Sigmoid colon (tissue), 7 donors: Measurements from ENCODE around the gene MSH3. TPM values are rescaled to one million over a fixed set of nuclear protein-coding genes. Genes with fewer than 3 reads are reported as not detected.

Source experiments
- DNase-seq: peaks from one replicate; pipeline ENCODE4 v3.0.0-alpha.2; 2019
- H3K27ac ChIP-seq, 4 donors: fragments of 200-600 bp; sonication (generic); one replicate each; pipeline ENCODE4 v1.5.1; 2016 to 2019; ENCODE audit warnings: mild to moderate bottlenecking in 1 of 4
- H3K27me3 ChIP-seq, 3 donors: fragments of 200-600 bp; sonication (generic); one replicate each; pipeline ENCODE4 v1.5.1; 2019; ENCODE audit warnings: mild to moderate bottlenecking in 1 of 3
- H3K36me3 ChIP-seq, 4 donors: fragments of 200-600 bp; sonication (generic); one replicate each; pipeline ENCODE4 v1.5.1; 2016 to 2019
- H3K4me1 ChIP-seq, 4 donors: fragments of 200-600 bp; sonication (generic); one replicate each; pipeline ENCODE4 v1.5.1; 2017 to 2019
- H3K4me3 ChIP-seq, 4 donors: fragments of 200-600 bp; sonication (generic); one replicate each; pipeline ENCODE4 v1.5.1; 2017 to 2019; ENCODE audit warnings: mild to moderate bottlenecking in 2 of 4, moderate library complexity in 1 of 4
- H3K9me3 ChIP-seq, 4 donors: fragments of 200-600 bp in 3 of 4; sonication (generic) in 3 of 4; one replicate each; pipeline versions ENCODE4 v1.5.1 to v1.6.1; 2013 to 2019
- EP300 ChIP-seq, 4 donors: sonication (generic); formaldehyde crosslinking; IDR thresholded peaks; one replicate each; pipeline ENCODE4 v1.6.1; 2017; ENCODE audit warnings: antibody characterized with exemption in 4 of 4
- POLR2A ChIP-seq, 2 donors: fragments of 450-650 bp; IDR thresholded peaks; one replicate each; pipeline ENCODE4 v1.6.1; 2016; ENCODE audit warnings: antibody characterized with exemption in 2 of 2, mild to moderate bottlenecking in 2 of 2, moderate library complexity in 2 of 2
- POLR2AphosphoS5 ChIP-seq, 4 donors: sonication (generic); formaldehyde crosslinking; IDR thresholded peaks; one replicate each; pipeline ENCODE4 v1.6.1; 2017; ENCODE audit warnings: antibody characterized with exemption in 4 of 4
- WGBS, 2 donors: extraction: QIAGEN DNeasy Blood & Tissue Kit; methylation state at CpG; one replicate each; pipeline ENCODE4 v1.1.7; 2013; 5-methylcytosine and 5-hydroxymethylcytosine counted together
- intact Hi-C: fragments of 100-400 bp; cut with DNase I; formaldehyde crosslinking; loops from one replicate; pipeline ENCODE4 v1.15.1; 2023
- polyA plus RNA-seq, 3 donors: library from polyadenylated mRNA; stranded (reverse); fragments of 200-250 nt; gene quantifications; one replicate each; pipeline ENCODE4 v1.2.3, GENCODE V29; 2013
- total RNA-seq, 4 donors: library from RNA; depleted of rRNA; stranded (reverse); fragments of >200 nt; gene quantifications; one replicate each; pipeline ENCODE4 v1.1.0, GENCODE V29; 2016
- TF ChIP-seq, protein P1 (sequence below), 4 experiments: fragments of 450-650 bp in 3 of 4; fragments of 200-600 bp in 1 of 4; IDR thresholded peaks; one replicate each; pipeline ENCODE4 v1.5.1; 2016 to 2019; ENCODE audit warnings: antibody characterized with exemption in 4 of 4, mild to moderate bottlenecking in 3 of 4, moderate library complexity in 2 of 4
- donor health status: healthy with polysubstance abuse.
- donor health status: Bipolar disorder and iron deficiency.
- donor health status: healthy.

The MSH3 gene
- total and polyA plus RNA-seq, 7 donors = 3.6 to 15.3 (median 11.8) TPM

DNA sequence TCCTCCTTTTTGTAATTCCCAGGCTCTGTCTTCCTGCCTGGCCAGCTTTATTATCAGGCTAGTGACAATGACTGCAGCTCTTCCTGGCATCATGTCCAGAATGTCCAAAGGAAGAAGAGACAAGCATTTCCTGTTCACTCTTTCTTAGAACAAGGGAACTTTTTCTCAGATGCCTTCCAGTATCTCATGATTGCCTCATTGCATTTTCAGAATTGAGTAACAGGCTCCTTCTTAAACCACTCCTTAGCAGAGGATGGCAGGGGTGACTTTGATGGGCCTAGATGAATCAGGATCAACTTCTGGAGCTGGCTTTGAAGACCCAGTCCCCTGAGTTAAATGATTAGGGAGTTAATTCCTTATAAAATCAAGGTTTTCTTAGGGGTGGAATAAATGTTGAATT is 212.8 kb downstream of the MSH3 start:
- no peak for DNase-seq

DNA sequence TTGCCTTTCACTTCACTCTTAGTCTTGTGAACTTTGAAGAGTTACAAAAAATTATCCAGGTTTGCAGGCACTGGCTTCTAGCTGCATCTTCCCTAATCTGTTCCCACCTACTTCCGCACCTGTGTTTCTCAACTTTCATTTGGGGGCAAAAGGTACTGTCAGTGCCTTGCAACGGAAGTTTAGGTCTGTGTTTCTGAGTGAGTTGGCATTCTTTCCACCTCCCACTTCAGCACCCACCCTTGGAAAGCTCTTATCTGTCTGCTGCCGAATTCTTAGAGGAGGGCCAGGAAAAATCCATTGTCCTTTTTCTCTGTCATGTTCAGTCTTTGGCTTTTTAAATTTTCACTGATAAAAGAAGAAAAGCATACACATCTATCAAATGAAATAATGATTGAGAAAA is 216.0 kb downstream of the MSH3 start:
- Histone ChIP-seq H3K4me3 (no peak overlapping the region), H3K27ac (no peak overlapping the region), H3K36me3 (peaks cover 0 to 36% (median 4%) of the 10 kb centered on the region in 4 donors), H3K9me3 (no peaks in the 10 kb centered on the region), H3K4me1 (no peaks in the 10 kb centered on the region), H3K27me3 (no peaks in the 10 kb centered on the region)
- TF ChIP-seq EP300 (IDR thresholded peaks at IDR 0.05) (no peak), POLR2AphosphoS5 (IDR thresholded peaks at IDR 0.05) (no peak), POLR2A (IDR thresholded peaks at IDR 0.05) (no peak)
- TF ChIP-seq, protein P1, sequence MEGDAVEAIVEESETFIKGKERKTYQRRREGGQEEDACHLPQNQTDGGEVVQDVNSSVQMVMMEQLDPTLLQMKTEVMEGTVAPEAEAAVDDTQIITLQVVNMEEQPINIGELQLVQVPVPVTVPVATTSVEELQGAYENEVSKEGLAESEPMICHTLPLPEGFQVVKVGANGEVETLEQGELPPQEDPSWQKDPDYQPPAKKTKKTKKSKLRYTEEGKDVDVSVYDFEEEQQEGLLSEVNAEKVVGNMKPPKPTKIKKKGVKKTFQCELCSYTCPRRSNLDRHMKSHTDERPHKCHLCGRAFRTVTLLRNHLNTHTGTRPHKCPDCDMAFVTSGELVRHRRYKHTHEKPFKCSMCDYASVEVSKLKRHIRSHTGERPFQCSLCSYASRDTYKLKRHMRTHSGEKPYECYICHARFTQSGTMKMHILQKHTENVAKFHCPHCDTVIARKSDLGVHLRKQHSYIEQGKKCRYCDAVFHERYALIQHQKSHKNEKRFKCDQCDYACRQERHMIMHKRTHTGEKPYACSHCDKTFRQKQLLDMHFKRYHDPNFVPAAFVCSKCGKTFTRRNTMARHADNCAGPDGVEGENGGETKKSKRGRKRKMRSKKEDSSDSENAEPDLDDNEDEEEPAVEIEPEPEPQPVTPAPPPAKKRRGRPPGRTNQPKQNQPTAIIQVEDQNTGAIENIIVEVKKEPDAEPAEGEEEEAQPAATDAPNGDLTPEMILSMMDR (IDR thresholded peaks at IDR 0.05) = no peak
- WGBS, 2 donors = 89 to 93% methylated on average over 3 of the region's 3 CpGs
- intact Hi-C loops = no loop called here
- no peak for DNase-seq

More for the DNA sequence above, 212.8 kb downstream of the MSH3 start:
- Histone ChIP-seq H3K9me3 (no peaks in the 10 kb centered on the region), H3K27ac (no peak overlapping the region), H3K4me1 (no peaks in the 10 kb centered on the region), H3K4me3 (no peak overlapping the region), H3K27me3 (no peaks in the 10 kb centered on the region), H3K36me3 (peaks cover 0 to 11% (median 4%) of the 10 kb centered on the region in 4 donors)
- TF ChIP-seq EP300 (IDR thresholded peaks at IDR 0.05) = no peak
- TF ChIP-seq, protein P1 (IDR thresholded peaks at IDR 0.05) = no peak
- TF ChIP-seq POLR2AphosphoS5 (IDR thresholded peaks at IDR 0.05) = no peak
- TF ChIP-seq POLR2A (IDR thresholded peaks at IDR 0.05) = no peak
- intact Hi-C loops = no loop called here

DNA sequence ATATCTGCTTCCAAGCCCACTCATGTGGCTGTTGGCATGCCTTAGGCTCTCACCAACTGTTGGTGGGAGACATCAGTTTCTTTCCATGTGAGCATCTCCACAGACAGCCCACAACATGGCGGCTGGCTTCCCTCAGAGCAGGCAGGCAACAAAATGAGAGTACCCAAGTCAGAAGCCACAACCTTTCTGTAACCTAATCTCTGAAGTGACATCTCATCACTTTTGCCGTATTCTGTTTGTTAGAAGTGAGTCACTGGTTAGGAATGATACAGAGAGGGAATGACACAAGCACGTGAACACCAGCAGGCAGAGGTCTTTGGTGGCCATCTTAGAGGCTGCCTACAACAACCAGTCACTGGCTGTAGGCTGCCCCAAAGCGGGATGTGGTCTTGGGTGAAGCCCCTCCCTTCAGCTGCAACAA is 217.1 kb downstream of the MSH3 start:
- peaks cover 0 to 43% (median 3%) of the 10 kb centered on the region in 4 donors for H3K36me3 ChIP-seq
- H3K4me1 ChIP-seq = no peaks in the 10 kb centered on the region
- 85 to 90% methylated on average over 4 of the region's 4 CpGs for WGBS, 2 donors
- no peaks in the 10 kb centered on the region for H3K27me3 ChIP-seq
- DNase-seq = no peak
- H3K9me3 ChIP-seq = no peaks in the 10 kb centered on the region
- intact Hi-C loops = no loop called here
- no peak overlapping the region for H3K4me3 ChIP-seq
- TF ChIP-seq POLR2AphosphoS5 (IDR thresholded peaks at IDR 0.05) (no peak), EP300 (IDR thresholded peaks at IDR 0.05) (no peak), POLR2A (IDR thresholded peaks at IDR 0.05) (no peak)
- TF ChIP-seq, protein P1 (IDR thresholded peaks at IDR 0.05) = no peak
- H3K27ac ChIP-seq = no peak overlapping the region

DNA sequence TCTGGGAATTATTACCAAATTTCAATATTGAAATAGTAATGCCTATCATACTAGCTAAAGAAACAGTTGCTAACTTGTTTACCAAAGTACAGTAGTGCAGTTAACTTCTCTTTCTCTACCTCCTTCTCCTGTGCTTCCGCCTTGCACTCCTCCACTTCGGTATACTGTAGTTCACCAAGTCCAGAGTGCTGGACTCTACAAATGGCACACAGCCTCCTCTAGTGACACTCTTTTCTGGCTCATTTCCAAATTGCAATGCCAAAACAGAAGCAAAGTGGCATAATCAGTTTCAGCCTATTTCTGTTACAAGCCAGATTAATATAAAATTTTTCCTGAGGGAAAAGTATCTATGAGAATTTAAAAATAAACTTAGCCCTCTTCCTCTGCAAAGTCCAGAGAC is 219.7 kb downstream of the MSH3 start:
- peaks cover 0 to 43% (median 0%) of the 10 kb centered on the region in 4 donors for H3K36me3 ChIP-seq
- intact Hi-C loops = no loop called here
- 93 to 99% methylated on average over 2 of the region's 2 CpGs for WGBS, 2 donors
- DNase-seq = no peak
- H3K27me3 ChIP-seq = no peaks in the 10 kb centered on the region
- H3K27ac ChIP-seq = no peak overlapping the region
- no peaks in the 10 kb centered on the region for H3K9me3 ChIP-seq
- TF ChIP-seq POLR2AphosphoS5 (IDR thresholded peaks at IDR 0.05) (no peak), EP300 (IDR thresholded peaks at IDR 0.05) (no peak), POLR2A (IDR thresholded peaks at IDR 0.05) (no peak)
- TF ChIP-seq, protein P1 (IDR thresholded peaks at IDR 0.05) = no peak
- no peaks in the 10 kb centered on the region for H3K4me1 ChIP-seq
- H3K4me3 ChIP-seq = no peak overlapping the region

DNA sequence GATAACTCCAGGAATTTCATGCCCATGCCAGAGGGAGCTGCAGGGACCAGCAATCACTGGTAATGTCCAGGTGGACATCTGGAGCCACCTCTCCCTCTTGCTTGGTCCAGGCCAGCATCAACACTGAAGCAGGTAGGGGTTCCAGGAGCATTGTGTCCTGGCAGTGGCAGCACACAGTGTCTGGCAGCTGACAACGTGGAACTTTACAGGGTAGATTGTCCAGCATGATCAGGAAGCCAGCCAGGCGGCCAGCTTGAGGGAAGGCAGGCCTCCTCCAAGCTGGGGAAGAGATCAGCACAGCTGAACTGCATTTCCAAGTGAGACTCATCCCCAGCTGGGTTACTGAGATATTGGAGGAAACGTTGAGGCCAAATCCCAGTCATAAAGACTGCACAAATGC is 223.1 kb downstream of the MSH3 start:
- intact Hi-C loops = no loop called here
- H3K4me1 ChIP-seq = no peaks in the 10 kb centered on the region
- H3K4me3 ChIP-seq = no peak overlapping the region
- H3K27me3 ChIP-seq = no peaks in the 10 kb centered on the region
- no peaks in the 10 kb centered on the region for H3K9me3 ChIP-seq
- TF ChIP-seq, protein P1 (IDR thresholded peaks at IDR 0.05) = no peak
- TF ChIP-seq EP300 (IDR thresholded peaks at IDR 0.05) = no peak
- no peak for TF ChIP-seq POLR2AphosphoS5 (IDR thresholded peaks at IDR 0.05)
- TF ChIP-seq POLR2A (IDR thresholded peaks at IDR 0.05) = no peak
- DNase-seq = no peak
- peaks cover 0 to 43% (median 0%) of the 10 kb centered on the region in 4 donors for H3K36me3 ChIP-seq
- no peak overlapping the region for H3K27ac ChIP-seq
- 74 to 85% methylated on average over 3 of the region's 3 CpGs for WGBS, 2 donors
